ENCODE data around the gene ZNF709. TPM values are rescaled to one million over a fixed set of nuclear protein-coding genes. Genes with fewer than 3 reads are reported as not detected.

ZNF709 gene
- total RNA-seq, 1 experiment from 2014 or later = 0.77 TPM

GRCh38 chr19:12411893-12412292 is 72.7 kb downstream of the ZNF709 start:
- H3K27ac ChIP-seq (ENCODE audit: low read length) = no peak overlapping the region
- H3K9me3 ChIP-seq (ENCODE audit: low read length) = peaks cover 37% of the 10 kb centered on the region
- no peaks in the 10 kb centered on the region for H3F3A ChIP-seq (ENCODE audit: low read length, unreplicated experiment)
- no peak for ATAC-seq
- POLR2A ChIA-PET (ENCODE audit: unreplicated experiment) = no interaction called here
- DNase-seq = no peak
- H3K27me3 ChIP-seq (ENCODE audit: low read length) = no peaks in the 10 kb centered on the region
- no peaks in the 10 kb centered on the region for H3K79me2 ChIP-seq (ENCODE audit: low read length)
- BruUV-seq (replicated peaks) = no TSS peak
- no peak overlapping the region for H3K9ac ChIP-seq (ENCODE audit: low read length)
- H3K9me2 ChIP-seq (replicated peaks; ENCODE audit: low read length) = no peaks in the 10 kb centered on the region
- peaks cover 3% of the 10 kb centered on the region; the same call in 1 of the 2 replicates for H3K36me3 ChIP-seq (ENCODE audit: low read depth, low read length)
- no peaks in the 10 kb centered on the region for H3K4me1 ChIP-seq (ENCODE audit: insufficient read depth, low read length)
- TF ChIP-seq EZH2phosphoT487 (IDR thresholded peaks at IDR 0.05; ENCODE audit: borderline replicate concordance, low read length) (no peak), EZH2 (IDR thresholded peaks at IDR 0.05; ENCODE audit: low read length, unreplicated experiment) (no peak), CTCF (conservative IDR thresholded peaks at IDR 0.05; ENCODE audit: low read depth, low read length) (no peak)
- no peak overlapping the region for H3K4me3 ChIP-seq (ENCODE audit: low read length)
- H2AFZ ChIP-seq (ENCODE audit: low read length) = no peak overlapping the region
- no peak overlapping the region for H3K4me2 ChIP-seq (ENCODE audit: low read length)
- CTCF ChIA-PET = no interaction called here
- intact Hi-C loops (cut with micrococcal nuclease) = no loop called here
- no peaks in the 10 kb centered on the region for H4K20me1 ChIP-seq (ENCODE audit: low read length)

Other genes starting within 250 kb of the ZNF709 start
- gene ZNF44, start 189.9 kb downstream of the ZNF709 start, total RNA-seq (2014; rRNA removed) = 3.0 and 8.2 TPM in 2 replicates
- gene ZNF563, start 151.2 kb downstream of the ZNF709 start, total RNA-seq (2014; rRNA removed) = 1.1 and 2.1 TPM in 2 replicates
- gene ZNF442, start 119.1 kb downstream of the ZNF709 start, total RNA-seq (2014; rRNA removed) = 0.63 and 1.1 TPM in 2 replicates
- 3.8 and 5.9 TPM in 2 replicates for gene ZNF799, start 83.5 kb downstream of the ZNF709 start, total RNA-seq (2014; rRNA removed)
- gene ZNF443, start 43.8 kb downstream of the ZNF709 start, total RNA-seq (2014; rRNA removed) = 3.4 and 3.7 TPM in 2 replicates
- gene ZNF564, start 66.7 kb upstream of the ZNF709 start, total RNA-seq (2014; rRNA removed) = 3.8 and 6.0 TPM in 2 replicates
- gene ZNF490, start 126.0 kb upstream of the ZNF709 start, total RNA-seq (2014; rRNA removed) = 6.9 and 10.7 TPM in 2 replicates
- 15.8 and 26.3 TPM in 2 replicates for gene ZNF791, start 126.1 kb upstream of the ZNF709 start, total RNA-seq (2014; rRNA removed)
- gene MAN2B1, start 181.9 kb upstream of the ZNF709 start, total RNA-seq (2014; rRNA removed) = 62.9 and 67.5 TPM in 2 replicates
- gene WDR83, start 182.0 kb upstream of the ZNF709 start, total RNA-seq (2014; rRNA removed) = 39.5 and 53.5 TPM in 2 replicates
- gene DHPS, start 197.1 kb upstream of the ZNF709 start, total RNA-seq (2014; rRNA removed) = 140 and 150 TPM in 2 replicates
- gene GNG14, start 203.2 kb upstream of the ZNF709 start, total RNA-seq (2014; rRNA removed) = not detected in 2 replicates
- gene FBXW9, start 211.8 kb upstream of the ZNF709 start, total RNA-seq (2014; rRNA removed) = 27.5 and 34.6 TPM in 2 replicates
- gene TNPO2, start 239.1 kb upstream of the ZNF709 start, total RNA-seq (2014; rRNA removed) = 50.6 and 73.3 TPM in 2 replicates
- gene TRIR, start 249.9 kb upstream of the ZNF709 start, total RNA-seq (2014; rRNA removed) = 497 and 841 TPM in 2 replicates

Measured in PC-3 (cell line).